ENCODE measurements around the gene RHBDD2.
"Not testable (repeated sequence)": the region's sequence is repeated elsewhere in the genome, so short reads cannot be mapped to it uniquely, and the experiment has no call there.

RHBDD2 gene

DNA sequence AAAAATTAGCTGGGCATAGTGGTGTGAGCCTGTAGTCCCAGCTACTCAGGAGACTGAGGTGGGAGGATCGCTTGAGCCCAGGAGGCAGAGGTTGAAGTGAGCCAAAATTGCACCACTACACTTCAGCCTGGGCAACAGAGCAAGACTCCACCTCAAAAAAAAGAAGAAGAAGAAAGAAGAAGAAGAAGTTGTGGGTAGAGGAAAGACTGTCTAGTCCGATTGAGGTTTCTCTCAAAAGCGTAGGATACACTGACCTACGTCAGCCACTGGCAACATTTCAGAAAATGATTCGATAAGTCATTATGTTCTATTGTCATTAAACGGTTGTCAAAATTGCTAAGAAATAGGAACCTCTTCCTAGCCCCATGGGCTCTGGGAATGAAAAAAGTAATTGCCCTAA lies 22.3 kb upstream of the RHBDD2 start:
- no peak overlapping the region for H3K4me2 ChIP-seq (ENCODE audit: low read length)
- no peaks in the 10 kb centered on the region for H3K79me2 ChIP-seq (ENCODE audit: control insufficient read depth, low read length)
- H3K27ac ChIP-seq (ENCODE audit: low read depth, low read length) = no peak overlapping the region
- no peaks in the 10 kb centered on the region for H3K9me2 ChIP-seq (replicated peaks; ENCODE audit: control insufficient read depth, low read length)
- no peak for TF ChIP-seq EZH2phosphoT487 (IDR thresholded peaks at IDR 0.05; ENCODE audit: borderline replicate concordance, low read length)
- TF ChIP-seq CTCF (IDR thresholded peaks at IDR 0.05; ENCODE audit: low read depth, low read length, poor library complexity, severe bottlenecking) = no peak
- no peaks in the 10 kb centered on the region for H3K9me3 ChIP-seq (ENCODE audit: control insufficient read depth, insufficient read depth, low read length)
- H3K4me3 ChIP-seq (ENCODE audit: low read length) = no peak overlapping the region
- no peaks in the 10 kb centered on the region for H4K20me1 ChIP-seq (ENCODE audit: control insufficient read depth, insufficient read depth, low read depth, low read length)
- no peaks in the 10 kb centered on the region for H3K36me3 ChIP-seq (ENCODE audit: control insufficient read depth, low read length)
- no peaks in the 10 kb centered on the region for H3K27me3 ChIP-seq (ENCODE audit: control insufficient read depth, low read length)
- H3K4me1 ChIP-seq (ENCODE audit: control insufficient read depth, low read length) = no peaks in the 10 kb centered on the region
- H3F3A ChIP-seq (ENCODE audit: control insufficient read depth, insufficient read depth) = no peaks in the 10 kb centered on the region

DNA sequence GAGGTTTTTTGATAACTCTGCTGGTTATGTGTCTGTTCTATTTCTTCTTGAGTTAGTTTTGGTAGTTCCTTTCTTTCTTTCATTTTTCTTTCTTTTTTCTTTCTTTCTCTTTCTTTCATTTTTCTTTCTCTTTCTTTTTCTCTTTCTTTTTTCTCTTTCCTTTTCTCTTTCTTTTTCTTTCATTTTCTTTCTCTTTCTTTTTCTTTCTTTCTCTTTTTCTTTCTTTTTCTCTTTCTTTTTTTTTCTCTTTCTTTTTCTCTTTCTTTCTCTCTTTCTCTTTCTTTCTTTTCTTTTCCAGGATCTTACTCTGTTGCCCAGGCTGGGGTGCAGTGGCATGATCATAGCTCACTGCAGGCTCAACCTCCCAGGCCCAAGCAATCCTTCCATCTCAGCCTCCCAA lies 20.4 kb upstream of the RHBDD2 start:
- TF ChIP-seq EZH2phosphoT487 (IDR thresholded peaks at IDR 0.05; ENCODE audit: borderline replicate concordance, low read length) = no peak
- no peak for TF ChIP-seq CTCF (IDR thresholded peaks at IDR 0.05; ENCODE audit: low read depth, low read length, poor library complexity, severe bottlenecking)
- Histone ChIP-seq H3K4me1 (ENCODE audit: control insufficient read depth, low read length) (no peaks in the 10 kb centered on the region), H3K27ac (ENCODE audit: low read depth, low read length) (no peak overlapping the region), H3K4me2 (ENCODE audit: low read length) (no peak overlapping the region), H3K79me2 (ENCODE audit: control insufficient read depth, low read length) (no peaks in the 10 kb centered on the region), H3K36me3 (ENCODE audit: control insufficient read depth, low read length) (no peaks in the 10 kb centered on the region), H3K27me3 (ENCODE audit: control insufficient read depth, low read length) (no peaks in the 10 kb centered on the region), H3F3A (ENCODE audit: control insufficient read depth, insufficient read depth) (no peaks in the 10 kb centered on the region), H3K9me3 (ENCODE audit: control insufficient read depth, insufficient read depth, low read length) (no peaks in the 10 kb centered on the region), H3K9me2 (replicated peaks; ENCODE audit: control insufficient read depth, low read length) (no peaks in the 10 kb centered on the region), H4K20me1 (ENCODE audit: control insufficient read depth, insufficient read depth, low read depth, low read length) (no peaks in the 10 kb centered on the region), H3K4me3 (ENCODE audit: low read length) (no peak overlapping the region)

DNA sequence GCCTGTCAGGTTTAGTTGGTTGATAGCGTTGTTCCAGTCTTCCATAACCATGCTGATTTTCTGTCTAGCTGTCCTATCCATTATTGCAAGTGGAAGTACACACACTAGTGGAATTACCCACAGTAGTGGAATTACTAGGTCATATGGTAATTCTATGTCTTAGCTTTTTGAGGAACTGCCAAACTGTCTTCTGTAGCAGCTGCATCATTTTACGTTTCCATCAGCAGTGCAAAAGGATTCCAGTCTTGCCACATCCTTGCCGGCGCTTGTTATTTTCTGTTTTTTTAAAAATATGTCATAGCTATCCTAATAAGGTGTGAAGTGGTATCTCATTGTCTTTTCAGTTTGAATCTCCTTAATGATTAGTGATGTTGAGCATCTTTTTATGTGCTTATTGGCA lies 17.2 kb upstream of the RHBDD2 start:
- no peaks in the 10 kb centered on the region for H3F3A ChIP-seq (ENCODE audit: control insufficient read depth, insufficient read depth)
- H3K9me2 ChIP-seq (replicated peaks; ENCODE audit: control insufficient read depth, low read length) = no peaks in the 10 kb centered on the region
- no peaks in the 10 kb centered on the region for H3K27me3 ChIP-seq (ENCODE audit: control insufficient read depth, low read length)
- no peaks in the 10 kb centered on the region for H3K79me2 ChIP-seq (ENCODE audit: control insufficient read depth, low read length)
- H4K20me1 ChIP-seq (ENCODE audit: control insufficient read depth, insufficient read depth, low read depth, low read length) = no peaks in the 10 kb centered on the region
- H3K36me3 ChIP-seq (ENCODE audit: control insufficient read depth, low read length) = no peaks in the 10 kb centered on the region
- H3K4me1 ChIP-seq (ENCODE audit: control insufficient read depth, low read length) = no peaks in the 10 kb centered on the region
- H3K4me2 ChIP-seq (ENCODE audit: low read length) = no peak overlapping the region
- H3K27ac ChIP-seq (ENCODE audit: low read depth, low read length) = no peak overlapping the region
- H3K9me3 ChIP-seq (ENCODE audit: control insufficient read depth, insufficient read depth, low read length) = no peaks in the 10 kb centered on the region
- TF ChIP-seq EZH2phosphoT487 (IDR thresholded peaks at IDR 0.05; ENCODE audit: borderline replicate concordance, low read length) (no peak), CTCF (IDR thresholded peaks at IDR 0.05; ENCODE audit: low read depth, low read length, poor library complexity, severe bottlenecking) (no peak)
- no peak overlapping the region for H3K4me3 ChIP-seq (ENCODE audit: low read length)

DNA sequence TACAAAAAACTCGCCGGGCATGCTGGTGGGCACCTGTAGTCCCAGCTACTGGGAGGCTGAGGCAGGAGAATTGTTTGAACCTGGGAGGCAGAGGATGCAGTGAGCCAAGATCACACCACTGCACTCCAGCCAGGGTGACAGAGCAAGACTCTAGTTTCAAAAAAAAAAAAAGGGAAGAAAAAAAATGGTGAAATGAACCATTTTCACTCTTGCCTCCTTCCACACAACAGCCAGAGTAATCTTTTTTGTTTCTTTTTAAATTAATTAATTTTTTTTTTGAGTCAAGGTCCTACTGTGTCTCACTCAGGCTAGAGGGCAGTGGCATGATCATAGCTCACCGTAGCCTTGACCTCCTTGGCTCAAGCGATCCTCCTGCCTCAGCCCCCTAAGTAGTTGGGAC lies 14.6 kb upstream of the RHBDD2 start:
- H3K27me3 ChIP-seq (ENCODE audit: control insufficient read depth, low read length); H3K4me1 ChIP-seq (ENCODE audit: control insufficient read depth, low read length); H3K36me3 ChIP-seq (ENCODE audit: control insufficient read depth, low read length); H3K9me3 ChIP-seq (ENCODE audit: control insufficient read depth, insufficient read depth, low read length); H3K4me2 ChIP-seq (ENCODE audit: low read length); H3F3A ChIP-seq (ENCODE audit: control insufficient read depth, insufficient read depth); H4K20me1 ChIP-seq (ENCODE audit: control insufficient read depth, insufficient read depth, low read depth, low read length); H3K4me3 ChIP-seq (ENCODE audit: low read length); H3K27ac ChIP-seq (ENCODE audit: low read depth, low read length); H3K79me2 ChIP-seq (ENCODE audit: control insufficient read depth, low read length); H3K9me2 ChIP-seq (replicated peaks; ENCODE audit: control insufficient read depth, low read length): not testable (repeated sequence)

Measured in DOHH2 (cell line).